GM18519 (cell line): ENCODE data around the gene TREX2.

ENCODE experiments used
- ATAC-seq: cut with Tn5 transposase; IDR thresholded peaks from one replicate; pipeline ENCODE4 v1.9.1; 2021; ENCODE audit warnings: mild to moderate bottlenecking, moderate library complexity; ENCODE audit not compliant: unreplicated experiment, low FRiP score

The TREX2 gene

GRCh38 chrX:153440556-153441135, 5.2 kb downstream of the TREX2 start:
- no peak for ATAC-seq

DNA sequence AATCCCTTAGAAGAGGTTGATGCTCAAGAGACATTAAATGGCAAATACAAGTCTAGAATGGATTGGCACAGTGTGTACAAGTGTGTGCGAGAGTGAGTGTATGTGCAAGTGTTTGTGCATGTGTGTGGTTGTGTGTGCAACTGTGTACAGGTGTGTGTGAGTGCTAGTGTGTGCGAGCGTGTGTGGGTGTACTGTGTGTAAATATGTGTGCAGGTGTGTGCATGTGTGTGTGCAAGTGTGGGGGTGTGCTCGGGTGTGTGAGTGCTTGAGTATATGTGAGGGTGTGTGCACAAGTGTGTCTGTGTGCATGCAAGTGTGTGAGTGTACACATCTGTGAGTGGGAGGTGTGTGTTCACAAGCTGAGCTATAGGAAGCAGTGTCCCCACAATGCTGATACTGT, 5.9 kb downstream of the TREX2 start:
- no peak for ATAC-seq

DNA sequence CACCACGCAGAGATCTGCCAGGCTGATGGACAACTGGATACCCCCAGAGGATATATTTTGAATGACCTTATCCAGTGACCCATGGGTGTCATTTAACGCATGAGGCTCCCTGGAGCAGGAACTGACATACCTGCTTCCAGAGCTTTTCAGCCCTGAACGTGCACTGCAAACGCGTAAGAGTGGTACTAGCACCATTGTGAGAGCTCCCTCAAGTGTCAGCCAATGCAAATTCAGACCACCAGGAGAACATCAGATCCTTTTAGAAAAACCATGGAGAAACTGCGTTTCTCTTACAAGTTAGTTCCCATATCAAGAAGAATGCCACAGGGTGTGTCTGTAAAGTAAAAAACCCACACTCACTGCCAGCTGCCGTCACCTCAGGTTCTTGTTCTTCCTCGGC, 7.3 kb downstream of the TREX2 start:
- ATAC-seq: no peak

DNA sequence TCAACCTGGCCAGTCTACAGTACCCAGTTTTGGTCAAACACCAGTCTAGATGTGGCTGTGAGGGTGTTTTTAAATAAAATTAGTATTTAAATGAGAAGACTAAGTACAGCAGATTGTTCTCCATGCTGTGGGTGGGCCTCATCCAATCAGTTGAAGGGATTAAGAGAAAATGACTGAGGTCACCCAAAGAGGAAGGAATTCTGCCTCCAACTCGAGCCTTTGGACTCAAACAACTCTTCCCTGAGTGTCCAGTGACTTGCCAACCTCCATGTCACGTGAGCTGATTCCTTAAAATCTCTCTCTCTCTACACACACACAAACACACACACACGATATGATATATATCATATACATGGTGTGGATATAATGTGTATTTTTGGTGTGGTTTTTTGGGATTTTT, 10.0 kb downstream of the TREX2 start:
- no peak for ATAC-seq

- no peak for ATAC-seq
Measured at GRCh38 chrX:153434801-153435200, 11.1 kb downstream of the TREX2 start.

GRCh38 chrX:153433781-153434285, 12.0 kb downstream of the TREX2 start:
- no peak for ATAC-seq

GRCh38 chrX:153433161-153433680, 12.6 kb downstream of the TREX2 start:
- ATAC-seq: no peak

DNA sequence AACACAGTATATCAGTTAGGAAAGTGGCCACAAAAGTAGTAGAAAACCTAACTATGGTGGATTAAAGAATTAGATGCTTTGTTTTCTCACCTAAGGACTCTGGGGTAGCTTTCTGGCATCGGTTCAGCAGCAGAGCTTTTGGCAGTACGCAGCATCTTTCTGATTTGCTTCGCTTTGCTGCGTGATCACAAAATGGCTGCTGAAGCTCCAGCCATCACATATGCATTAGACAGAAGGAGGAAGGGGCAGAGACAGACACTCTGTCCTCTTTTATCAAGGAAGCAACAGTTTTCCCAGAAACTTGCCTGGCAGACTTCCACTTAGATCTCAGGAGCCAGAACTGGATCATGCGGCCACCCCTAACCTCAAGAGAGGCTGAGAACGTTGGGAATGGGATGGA, 15.1 kb downstream of the TREX2 start:
- no peak for ATAC-seq

DNA sequence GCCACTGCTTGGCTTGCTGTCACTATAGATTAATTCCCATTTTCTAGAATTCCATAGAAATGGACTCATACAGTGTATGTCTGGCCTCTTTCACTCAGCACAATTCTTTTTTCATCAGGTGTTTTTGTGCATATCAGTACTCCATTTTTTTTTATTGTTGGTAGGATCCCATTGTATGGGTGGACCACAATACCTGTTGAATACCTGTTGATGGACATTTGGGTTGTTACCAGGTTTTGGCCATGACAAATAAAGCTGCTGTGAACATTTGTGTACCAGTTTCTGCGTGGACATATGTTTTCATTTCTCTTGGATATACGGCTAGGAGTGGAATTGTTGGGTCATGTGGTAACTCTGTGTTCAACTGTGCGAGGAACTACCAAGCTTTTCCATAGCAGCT, 19.7 kb downstream of the TREX2 start:
- no peak for ATAC-seq

- no peak for ATAC-seq
Measured at GRCh38 chrX:153423652-153424051, 22.2 kb downstream of the TREX2 start.

- no peak for ATAC-seq
Measured at GRCh38 chrX:153421856-153422255, 24.0 kb downstream of the TREX2 start.

DNA sequence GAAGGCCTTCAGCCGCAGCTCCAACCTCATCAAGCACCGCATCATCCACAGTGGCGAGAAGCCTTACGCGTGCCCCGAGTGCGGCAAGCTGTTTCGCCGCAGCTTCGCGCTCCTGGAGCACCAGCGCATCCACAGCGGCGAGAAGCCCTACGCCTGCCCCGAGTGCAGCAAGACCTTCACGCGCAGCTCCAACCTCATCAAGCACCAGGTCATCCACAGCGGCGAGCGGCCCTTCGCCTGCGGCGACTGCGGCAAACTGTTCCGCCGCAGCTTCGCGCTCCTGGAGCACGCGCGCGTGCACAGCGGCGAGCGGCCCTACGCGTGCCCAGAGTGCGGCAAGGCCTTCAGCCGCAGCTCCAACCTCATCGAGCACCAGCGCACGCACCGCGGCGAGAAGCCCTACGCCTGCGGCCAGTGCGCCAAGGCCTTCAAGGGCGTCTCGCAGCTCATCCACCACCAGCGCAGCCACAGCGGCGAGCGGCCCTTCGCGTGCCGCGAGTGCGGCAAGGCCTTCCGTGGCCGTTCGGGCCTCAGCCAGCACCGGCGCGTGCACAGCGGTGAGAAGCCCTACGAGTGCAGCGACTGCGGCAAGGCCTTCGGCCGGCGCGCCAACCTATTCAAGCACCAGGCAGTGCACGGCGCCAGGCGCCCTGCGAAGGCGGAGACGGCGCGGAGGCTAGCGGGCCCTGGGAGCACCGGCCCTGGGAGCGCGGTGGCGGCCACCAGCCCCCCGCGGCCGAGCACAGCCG, 24.8 kb downstream of the TREX2 start:
- no peak for ATAC-seq

GRCh38 chrX:153417637-153418036, 28.2 kb downstream of the TREX2 start:
- ATAC-seq: no peak

DNA sequence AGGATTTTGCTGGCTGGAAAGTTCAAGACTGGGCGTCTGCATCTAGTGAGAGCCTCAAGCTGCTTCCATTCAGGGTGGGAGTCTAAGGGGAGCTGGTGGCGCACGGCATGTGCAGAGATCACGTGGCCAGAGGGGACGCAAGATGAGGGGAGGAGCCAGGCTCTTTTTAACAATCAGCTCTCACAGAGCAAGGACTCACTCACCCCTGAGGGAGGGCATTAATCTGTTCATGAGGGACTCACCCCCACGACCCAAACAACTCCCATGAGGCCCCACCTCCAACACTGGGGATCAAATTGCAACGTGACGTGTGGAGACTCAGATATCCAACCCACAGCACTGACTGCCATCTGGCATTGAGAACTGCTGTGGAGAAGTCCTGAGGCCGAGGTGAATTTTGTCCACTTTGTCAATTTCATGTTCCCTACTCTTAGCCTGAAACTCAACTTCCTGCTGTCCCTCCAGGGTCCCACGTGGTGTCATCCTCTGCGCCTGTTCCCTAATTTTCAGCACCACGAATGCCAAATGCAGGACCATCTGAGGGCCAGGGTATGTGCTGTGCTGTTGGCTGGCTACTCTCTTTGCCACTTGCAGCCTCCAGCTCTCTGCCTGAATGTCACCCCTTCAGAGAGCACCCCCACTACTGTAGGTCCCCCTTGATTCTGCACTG, 28.9 kb downstream of the TREX2 start:
- ATAC-seq: no peak

DNA sequence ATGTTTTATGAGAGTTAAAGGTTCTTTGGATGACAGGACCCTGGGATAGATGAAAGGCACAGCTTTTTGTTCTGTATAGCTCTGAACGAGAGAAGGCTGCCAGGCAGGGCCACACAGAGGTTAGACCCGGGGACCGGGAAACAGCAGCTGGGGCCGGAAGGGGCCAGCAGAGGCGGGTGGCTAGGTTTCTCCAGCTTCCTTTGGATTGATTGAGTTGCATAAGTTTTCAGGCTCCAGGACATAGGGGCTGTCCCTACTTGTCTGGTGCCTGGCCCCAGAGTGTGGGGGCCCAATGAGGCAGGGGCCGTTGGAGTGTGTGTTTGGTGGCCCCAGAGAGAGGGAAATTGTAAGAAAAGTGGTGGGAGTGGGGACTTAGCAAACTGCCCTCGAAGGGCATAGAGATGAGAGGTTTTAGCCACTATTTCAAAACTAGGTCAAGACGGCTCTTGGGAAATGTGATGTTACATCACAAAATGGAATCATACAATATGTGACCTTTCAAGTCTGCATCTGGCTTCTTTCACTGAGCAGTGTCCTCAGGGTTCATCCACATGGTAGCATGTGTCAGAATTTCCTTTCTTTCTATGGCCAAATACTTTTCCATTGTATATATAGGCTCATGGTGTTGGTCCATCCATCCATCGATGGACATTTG, 30.9 kb downstream of the TREX2 start:
- ATAC-seq: no peak

- ATAC-seq: no peak
Measured at GRCh38 chrX:153413731-153414130, 32.1 kb downstream of the TREX2 start.

GRCh38 chrX:153412746-153413720, 32.8 kb downstream of the TREX2 start:
- no peak for ATAC-seq

GRCh38 chrX:153411988-153412574, 33.8 kb downstream of the TREX2 start:
- ATAC-seq: no peak

- ATAC-seq: no peak
Measured at GRCh38 chrX:153411255-153411987, 34.4 kb downstream of the TREX2 start, which contains the start of gene ZFP92. TSS of gene ZFP92 (plus strand) at chrX:153411472. CDS start at chrX:153418323, 6,851 bp downstream.
